SK-N-SH (cell line): Measurements from ENCODE around the gene MAP3K6. TPM values are rescaled to one million over a fixed set of nuclear protein-coding genes. Genes with fewer than 3 reads are reported as not detected.
"Not testable (repeated sequence)": the region's sequence is repeated elsewhere in the genome, so short reads cannot be mapped to it uniquely, and the experiment has no call there.

Experiments used
- CTCF ChIA-PET: fragments of 300-600, 350-600 bp; formaldehyde crosslinking; extraction: SDS; loops from one replicate; lab custom pipeline; 2021; lab: Yijun Ruan, JAX
- POLR2A ChIA-PET: fragments of 350-600 bp; sonication (Branson Sonifier 250); formaldehyde crosslinking; extraction: SDS; loops from one replicate; lab custom pipeline; 2020; ENCODE audit warnings: antibody characterized with exemption, inconsistent platforms; lab: Yijun Ruan, JAX
- DNase-seq: peaks from one replicate; pipeline ENCODE4 v3.0.0; 2012
- H2AFZ ChIP-seq: fragments of 200-600 bp; sonication (generic); 2 replicates; pipeline ENCODE4 v1.8.1; 2016; ENCODE audit warnings: antibody characterized with exemption, mild to moderate bottlenecking, low read depth
- H3F3A ChIP-seq: fragments of 200-600 bp; sonication (generic); replicated peaks from 2 replicates; pipeline ENCODE3; 2016; ENCODE audit warnings: antibody characterized with exemption, mild to moderate bottlenecking; ENCODE audit not compliant: insufficient read depth
- H3K27ac ChIP-seq, 2 experiments: fragments of 200-500 bp in 1 of 2; fragments of 200-600 bp in 1 of 2; sonication (Bioruptor generic) in 1 of 2; sonication (generic), shearing (Covaris generic) in 1 of 2; 2 replicates each; pipeline versions ENCODE4 v1.5.1 to v1.6.1; 2014 to 2016; ENCODE audit warnings: low read depth in 2 of 2, inconsistent platforms in 1 of 2, low read length in 1 of 2, mild to moderate bottlenecking in 1 of 2, mixed read lengths in 1 of 2
- H3K27me3 ChIP-seq: fragments of 200-600 bp; sonication (generic), shearing (Covaris generic); 2 replicates; pipeline ENCODE4 v1.6.1; 2016; ENCODE audit warnings: mixed run types; ENCODE audit not compliant: insufficient read depth
- H3K36me3 ChIP-seq, 2 experiments: fragments of 200-500 bp in 1 of 2; fragments of 200-600 bp in 1 of 2; sonication (Bioruptor generic) in 1 of 2; sonication (generic) in 1 of 2; replicated peaks in 1 of 2; 2 replicates each; pipeline versions ENCODE3 to v1.5.1; 2014 to 2016; ENCODE audit warnings: low read length in 1 of 2, mild to moderate bottlenecking in 1 of 2; ENCODE audit not compliant: insufficient read depth in 2 of 2, control insufficient read depth in 1 of 2
- H3K4me1 ChIP-seq, 2 experiments: fragments of 200-500 bp in 1 of 2; fragments of 200-600 bp in 1 of 2; sonication (Bioruptor generic) in 1 of 2; sonication (generic), shearing (Covaris generic) in 1 of 2; 2 replicates each; pipeline versions ENCODE4 v1.5.1 to v1.6.1; 2014 to 2016; ENCODE audit warnings: low read depth in 1 of 2, low read length in 1 of 2, mixed run types in 1 of 2; ENCODE audit not compliant: insufficient read depth in 2 of 2, control insufficient read depth in 1 of 2
- H3K4me2 ChIP-seq: fragments of 200-600 bp; sonication (generic), shearing (Covaris generic); 2 replicates; pipeline ENCODE4 v1.6.1; 2017; ENCODE audit warnings: mixed run types
- H3K4me3 ChIP-seq, 2 experiments: fragments of 200-500 bp in 1 of 2; fragments of 200-600 bp in 1 of 2; sonication (Bioruptor generic) in 1 of 2; sonication (generic), shearing (Covaris generic) in 1 of 2; 2 replicates each; pipeline versions ENCODE4 v1.5.1 to v1.8.1; 2014 to 2016; ENCODE audit warnings: low read depth in 2 of 2, inconsistent platforms in 1 of 2, low read length in 1 of 2, mild to moderate bottlenecking in 1 of 2, mixed read lengths in 1 of 2, moderate library complexity in 1 of 2
- H3K79me2 ChIP-seq: fragments of 200-600 bp; sonication (generic); 2 replicates; pipeline ENCODE4 v1.8.1; 2017; ENCODE audit warnings: mild to moderate bottlenecking; ENCODE audit not compliant: insufficient read depth
- H3K9ac ChIP-seq: fragments of 200-600 bp; sonication (generic); 2 replicates; pipeline ENCODE4 v1.6.1; 2017; ENCODE audit warnings: mixed run types
- H3K9me2 ChIP-seq: fragments of 200-600 bp; sonication (generic); 2 replicates; pipeline ENCODE4 v1.6.1; 2017; ENCODE audit warnings: mixed run types
- H3K9me3 ChIP-seq: fragments of 200-600 bp; sonication (generic); 2 replicates; pipeline ENCODE4 v1.6.1; 2017; ENCODE audit warnings: mixed run types, mild to moderate bottlenecking, moderate library complexity
- H4K20me1 ChIP-seq: fragments of 200-600 bp; sonication (generic); 2 replicates; pipeline ENCODE4 v1.6.1; 2017; ENCODE audit warnings: mild to moderate bottlenecking, mixed run types; ENCODE audit not compliant: insufficient read depth
- CHD2 ChIP-seq: fragments of 150-350 bp; IDR thresholded peaks from 2 replicates; pipeline ENCODE4 v1.6.1; 2018; ENCODE audit warnings: low read length; ENCODE audit not compliant: partially characterized antibody
- FOSL2 ChIP-seq: IDR thresholded peaks from 2 replicates; pipeline ENCODE4 v1.4.0; 2012; ENCODE audit warnings: low read depth, mild to moderate bottlenecking, moderate library complexity, borderline replicate concordance
- GABPA ChIP-seq: IDR thresholded peaks from 2 replicates; pipeline ENCODE4 v1.4.0; 2012; ENCODE audit warnings: low read depth, mild to moderate bottlenecking
- NRF1 ChIP-seq: IDR thresholded peaks from 2 replicates; pipeline ENCODE4 v1.6.1; 2012; ENCODE audit warnings: low read depth, mild to moderate bottlenecking, low read length
- RCOR1 ChIP-seq: fragments of 150-350 bp; IDR thresholded peaks from 2 replicates; pipeline ENCODE4 v1.6.1; 2017; ENCODE audit warnings: antibody characterized with exemption, low read length
- REST ChIP-seq: IDR thresholded peaks from 2 replicates; pipeline ENCODE4 v1.6.1; 2012; ENCODE audit warnings: mild to moderate bottlenecking, low read depth, low read length, moderate library complexity
- RXRA ChIP-seq: IDR thresholded peaks from 2 replicates; pipeline ENCODE4 v1.4.0; 2012; ENCODE audit warnings: low read depth, mild to moderate bottlenecking, borderline replicate concordance
- SMC3 ChIP-seq: IDR thresholded peaks from 2 replicates; pipeline ENCODE4 v1.6.1; 2012; ENCODE audit warnings: low read depth, low read length, improper control_type of control experiment
- WGBS: methylation state at CpG from one replicate; pipeline ENCODE4 v1.1.6; 2017; ENCODE audit warnings: low lambda C conversion rate; 5-methylcytosine and 5-hydroxymethylcytosine counted together
- polyA plus RNA-seq, 3 experiments: library from polyadenylated mRNA; depleted of rRNA; stranded (reverse); fragments of >200 nt; gene quantifications; 2 replicates each; pipeline ENCODE4 v1.2.3, GENCODE V29; 2012

MAP3K6 gene
- polyA plus RNA-seq, 1 of the 3 experiments (the other 2 are of a cell fraction): 17.3 TPM

GRCh38 chr1:27406362-27406680, 39.6 kb upstream of the MAP3K6 start:
- Histone ChIP-seq H2AFZ (no peak overlapping the region), H3K4me3 (no peak overlapping the region), H3K4me2 (no peak overlapping the region), H3K27me3 (no peaks in the 10 kb centered on the region), H3K9me3 (no peaks in the 10 kb centered on the region), H3K9ac (no peak overlapping the region), H3K36me3 (peaks cover 15 to 38% of the 10 kb centered on the region in 2 experiments), H3F3A (peaks cover 3% of the 10 kb centered on the region), H3K4me1 (peaks cover 0 to 4% of the 10 kb centered on the region in 2 experiments; a peak in 1 of 4 replicates), H3K79me2 (no peaks in the 10 kb centered on the region), H3K27ac (no peak overlapping the region), H4K20me1 (no peaks in the 10 kb centered on the region)
- CTCF ChIA-PET: interaction anchor here (1.0 kb wide), 1 partner anchor 150 kb away, joined by 3 read pairs; no protein-coding TSS in a partner anchor
- WGBS: 93% methylated on average over 4 of the region's 4 CpGs
- DNase-seq: no peak
- POLR2A ChIA-PET: no interaction called here
- TF ChIP-seq NRF1 (no peak), RXRA (no peak), REST (no peak), SMC3 (no peak), RCOR1 (no peak), GABPA (no peak), FOSL2 (no peak), CHD2 (no peak)
- TF ChIP-seq, all 33 proteins: peak for 0
- no peaks in the 10 kb centered on the region for H3K9me2 ChIP-seq

- H3K36me3 ChIP-seq: peaks cover 15 to 33% of the 10 kb centered on the region in 2 experiments
- H3K4me2 ChIP-seq, H3K4me3 ChIP-seq, H3K79me2 ChIP-seq, DNase-seq, H3K27me3 ChIP-seq, POLR2A ChIA-PET, H2AFZ ChIP-seq, H3K4me1 ChIP-seq, H3K9me2 ChIP-seq, H3K9me3 ChIP-seq, H4K20me1 ChIP-seq, H3F3A ChIP-seq, H3K27ac ChIP-seq, H3K9ac ChIP-seq: not testable (repeated sequence)
- 89% methylated on average over 12 of the region's 18 CpGs for WGBS
- CTCF ChIA-PET: interaction anchor here (1.1 to 2.4 kb wide), 3 partner anchors 10 to 151 kb away, joined by 5 to 9 read pairs (median 8); no protein-coding TSS in a partner anchor
These were observed 39.0 kb upstream of the MAP3K6 start for GRCh38 chr1:27405598-27406361.
